H1 (cell line): ENCODE measurements around the gene KCNQ2. TPM values are rescaled to one million over a fixed set of nuclear protein-coding genes. Genes with fewer than 3 reads are reported as not detected.

Experiments
- BCL11A ChIP-seq, 2 experiments: IDR thresholded peaks; one replicate each; pipeline ENCODE4 v1.6.1; 2011; ENCODE audit warnings: low read depth in 2 of 2, low read length in 2 of 2, mild to moderate bottlenecking in 2 of 2
- CBX5 ChIP-seq: fragments of 300-800, 300-1000 bp; sonication (generic); IDR thresholded peaks from 2 replicates; pipeline ENCODE4 v1.7.1; 2016; ENCODE audit warnings: antibody characterized with exemption, low read length, low read depth
- EGR1 ChIP-seq: IDR thresholded peaks from 2 replicates; pipeline ENCODE4 v1.6.1; 2011; ENCODE audit warnings: low read depth, low read length, borderline replicate concordance
- FOSL1 ChIP-seq: IDR thresholded peaks from 2 replicates; pipeline ENCODE4 v1.6.1; 2011; ENCODE audit warnings: mild to moderate bottlenecking, low read depth, low read length, moderate library complexity; ENCODE audit not compliant: insufficient read depth
- SP1 ChIP-seq: IDR thresholded peaks from 2 replicates; pipeline ENCODE4 v1.6.1; 2011; ENCODE audit warnings: low read depth, low read length
- ZNF274 ChIP-seq: IDR thresholded peaks from 2 replicates; pipeline ENCODE4 v1.7.0; 2012; ENCODE audit warnings: low read length, borderline replicate concordance; ENCODE audit errors: extremely low read depth
- polyA plus RNA-seq, 7 experiments: library from polyadenylated mRNA; depleted of rRNA in 3 of 7; stranded (reverse) in 5 of 7; unstranded in 2 of 7; fragments of >200 nt in 5 of 7; fragments of 200-250 nt in 2 of 7; gene quantifications; 1 replicate in 5 of 7; 2 replicates in 1 of 7; 4 replicates in 1 of 7; pipeline versions ENCODE4 v1.2.1 to v1.2.3, GENCODE V29; 2011 to 2013; ENCODE audit warnings: missing spikeins in 2 of 7, mixed read lengths in 2 of 7
- total RNA-seq: library from RNA; stranded (reverse); fragmentation: NEBNext Ultra II Directional; extraction: Animal tissue kit (Norgen Biotek cat#: 25700); gene quantifications from 2 replicates; pipeline ENCODE4 v1.2.1, GENCODE V29; 2021

KCNQ2 gene
- total and polyA plus RNA-seq, 2 of the 8 experiments (the other 6 are each of a cell fraction or from before 2014, with no cell fraction given), result 82.6 to 243 TPM

DNA sequence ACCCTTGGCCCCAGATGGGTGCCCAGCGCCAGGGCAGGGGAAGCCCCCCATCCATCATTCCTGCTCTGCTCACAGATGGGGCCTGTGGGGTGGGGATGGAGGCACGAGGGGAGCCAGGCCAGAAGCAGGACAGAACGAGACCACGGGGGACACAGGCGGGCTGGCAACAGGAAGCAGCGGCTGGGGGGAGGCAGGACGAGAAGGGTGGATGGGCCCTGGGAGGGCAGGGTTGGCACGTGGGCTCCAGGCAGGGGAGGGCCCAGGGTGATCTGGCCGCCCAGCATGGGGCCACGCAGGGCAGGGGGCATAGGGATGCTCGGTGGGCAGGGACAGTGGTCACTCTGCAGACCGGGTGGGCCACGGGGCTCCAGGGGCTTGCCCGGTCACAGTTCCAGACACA is 41.6 kb downstream of the KCNQ2 start (continued):
- TF ChIP-seq CBX5, result no peak
- no peak for TF ChIP-seq EGR1
- no peak for TF ChIP-seq FOSL1
- TF ChIP-seq BCL11A (IDR thresholded peaks at IDR 0.05; ENCODE audit: low read depth in 2 of 2, low read length in 2 of 2), result no peak
- no peak for TF ChIP-seq SP1
- TF ChIP-seq ZNF274, result no peak
